H1 (cell line): ENCODE measurements around the gene STIM2. TPM values are rescaled to one million over a fixed set of nuclear protein-coding genes. Genes with fewer than 3 reads are reported as not detected.

Experiments
- CTCF ChIA-PET: fragments of 300-600 bp; sonication (Branson Sonifier 250); formaldehyde crosslinking; loops from one replicate; lab custom pipeline; 2021; ENCODE audit not compliant: partially characterized antibody; lab: Charles Lee
- POLR2A ChIA-PET: fragments of 300-600 bp; sonication (Branson Sonifier 250); formaldehyde crosslinking; loops from one replicate; lab custom pipeline; 2021; ENCODE audit warnings: inconsistent platforms; ENCODE audit not compliant: partially characterized antibody; lab: Charles Lee
- DNase-seq, 2 experiments: peaks; one replicate each; pipeline versions ENCODE4 v3.0.0 to v3.0.0-alpha.2; 2010 to 2022; ENCODE audit warnings: low spot score in 2 of 2, low read depth in 1 of 2, mixed read lengths in 1 of 2
- FAIRE-seq: peaks from 2 replicates; lab custom pipeline; 2011; peaks lifted over from hg19 to GRCh38; lab: Jason Lieb, UNC
- H2AFZ ChIP-seq: 2 replicates; pipeline ENCODE4 v1.8.1; 2012; ENCODE audit warnings: low read length, inconsistent platforms
- H2AK5ac ChIP-seq: 2 replicates; pipeline ENCODE4 v1.6.1; 2013; ENCODE audit warnings: low read depth, low read length
- H2BK120ac ChIP-seq: replicated peaks from 2 replicates; pipeline ENCODE3; 2013; ENCODE audit warnings: low read depth, low read length, inconsistent platforms
- H2BK12ac ChIP-seq: 2 replicates; pipeline ENCODE4 v1.6.1; 2013; ENCODE audit warnings: low read depth, low read length
- H2BK15ac ChIP-seq: 2 replicates; pipeline ENCODE4 v1.6.1; 2013; ENCODE audit warnings: low read length
- H2BK20ac ChIP-seq: 2 replicates; pipeline ENCODE4 v1.6.1; 2013; ENCODE audit warnings: low read length
- H2BK5ac ChIP-seq: 2 replicates; pipeline ENCODE4 v1.6.1; 2013; ENCODE audit warnings: low read depth, low read length
- H3K14ac ChIP-seq: 2 replicates; pipeline ENCODE4 v1.6.1; 2013; ENCODE audit warnings: inconsistent platforms; ENCODE audit not compliant: insufficient read length
- H3K18ac ChIP-seq: 2 replicates; pipeline ENCODE4 v1.6.1; 2013; ENCODE audit warnings: low read length; ENCODE audit errors: extremely low read depth
- H3K23ac ChIP-seq: 2 replicates; pipeline ENCODE4 v1.6.1; 2013; ENCODE audit warnings: inconsistent platforms; ENCODE audit not compliant: insufficient read length
- H3K23me2 ChIP-seq: 2 replicates; pipeline ENCODE4 v1.6.1; 2013; ENCODE audit warnings: low read depth, low read length
- H3K27ac ChIP-seq: 2 replicates; pipeline ENCODE4 v1.6.1; 2011; ENCODE audit warnings: low read depth, low read length, inconsistent platforms
- H3K27me3 ChIP-seq, 4 experiments: replicated peaks in 1 of 4; 1 replicate in 1 of 4; 2 replicates in 3 of 4; pipeline versions ENCODE4 v1.6.1 to v1.8.1; 2011 to 2013; ENCODE audit warnings: low read length in 3 of 4, mild to moderate bottlenecking in 3 of 4, inconsistent platforms in 2 of 4, mixed read lengths in 2 of 4, moderate library complexity in 1 of 4; ENCODE audit not compliant: control insufficient read depth in 3 of 4, insufficient read depth in 3 of 4; ENCODE audit errors: extremely low read depth in 1 of 4
- H3K36me3 ChIP-seq, 4 experiments: 2 replicates each; pipeline versions ENCODE4 v1.6.1 to v1.8.1; 2011 to 2013; ENCODE audit warnings: mild to moderate bottlenecking in 4 of 4, low read length in 3 of 4, moderate library complexity in 2 of 4, control low read depth in 1 of 4, inconsistent platforms in 1 of 4; ENCODE audit not compliant: insufficient read depth in 4 of 4, control insufficient read depth in 2 of 4
- H3K4ac ChIP-seq: replicated peaks from 2 replicates; pipeline ENCODE3; 2013; ENCODE audit warnings: low read length, low read depth, mixed read lengths, inconsistent platforms; ENCODE audit not compliant: insufficient read length
- H3K4me1 ChIP-seq, 4 experiments: replicated peaks in 1 of 4; 1 replicate in 1 of 4; 2 replicates in 3 of 4; pipeline versions ENCODE4 v1.6.1 to v1.8.1; 2011 to 2013; ENCODE audit warnings: low read length in 3 of 4, inconsistent platforms in 2 of 4, mixed read lengths in 1 of 4; ENCODE audit not compliant: insufficient read depth in 4 of 4, control insufficient read depth in 3 of 4
- H3K4me2 ChIP-seq, 2 experiments: 2 replicates each; pipeline versions ENCODE4 v1.6.1 to v1.8.1; 2011 to 2013; ENCODE audit warnings: low read depth in 2 of 2, low read length in 2 of 2, control low read depth in 1 of 2, inconsistent platforms in 1 of 2, mild to moderate bottlenecking in 1 of 2; ENCODE audit not compliant: insufficient read depth in 1 of 2
- H3K4me3 ChIP-seq, 4 experiments: fragments of 200-600, 300-600 bp in 1 of 4; sonication (generic), shearing (Covaris generic), sonication (Bioruptor Twin) in 1 of 4; 2 replicates each; pipeline versions ENCODE4 v1.5.1 to v1.8.1; 2011 to 2016; ENCODE audit warnings: low read length in 4 of 4, low read depth in 3 of 4, control low read depth in 2 of 4, inconsistent platforms in 2 of 4, mild to moderate bottlenecking in 2 of 4, mixed read lengths in 1 of 4, moderate library complexity in 1 of 4; ENCODE audit not compliant: insufficient read depth in 2 of 4; ENCODE audit errors: extremely low read depth in 1 of 4
- H3K56ac ChIP-seq: replicated peaks from 2 replicates; pipeline ENCODE3; 2013; ENCODE audit warnings: low read depth, mild to moderate bottlenecking, mixed read lengths, low read length, inconsistent platforms; ENCODE audit not compliant: insufficient read length
- H3K79me1 ChIP-seq: 2 replicates; pipeline ENCODE4 v1.6.1; 2013; ENCODE audit warnings: low read depth, low read length, control low read depth
- H3K79me2 ChIP-seq, 2 experiments: 2 replicates each; pipeline versions ENCODE4 v1.6.1 to v1.8.1; 2012 to 2013; ENCODE audit warnings: low read length in 2 of 2, mild to moderate bottlenecking in 2 of 2, inconsistent platforms in 1 of 2; ENCODE audit not compliant: insufficient read depth in 2 of 2, control insufficient read depth in 1 of 2
- H3K9ac ChIP-seq, 4 experiments: replicated peaks in 1 of 4; 1 replicate in 1 of 4; 2 replicates in 3 of 4; pipeline versions ENCODE4 v1.6.1 to v1.8.1; 2011 to 2013; ENCODE audit warnings: low read depth in 3 of 4, low read length in 3 of 4, control low read depth in 2 of 4, mild to moderate bottlenecking in 2 of 4, moderate library complexity in 2 of 4, inconsistent platforms in 1 of 4; ENCODE audit errors: extremely low read depth in 1 of 4
- H3K9me3 ChIP-seq, 2 experiments: 2 replicates each; pipeline versions ENCODE4 v1.6.1 to v1.8.1; 2012 to 2013; ENCODE audit warnings: mild to moderate bottlenecking in 2 of 2, moderate library complexity in 2 of 2, control low read depth in 1 of 2, inconsistent platforms in 1 of 2, low read depth in 1 of 2, low read length in 1 of 2, mixed read lengths in 1 of 2; ENCODE audit not compliant: insufficient read depth in 2 of 2
- H4K20me1 ChIP-seq, 2 experiments: replicated peaks in 1 of 2; 2 replicates each; pipeline versions ENCODE3 to v1.8.1; 2011 to 2013; ENCODE audit warnings: inconsistent platforms in 2 of 2, low read length in 2 of 2, mild to moderate bottlenecking in 1 of 2; ENCODE audit not compliant: insufficient read depth in 2 of 2, control insufficient read depth in 1 of 2
- H4K5ac ChIP-seq: 2 replicates; pipeline ENCODE4 v1.6.1; 2013; ENCODE audit warnings: low read length, low read depth, mixed read lengths, inconsistent platforms; ENCODE audit not compliant: insufficient read length
- H4K8ac ChIP-seq: 2 replicates; pipeline ENCODE4 v1.8.0; 2013; ENCODE audit warnings: mild to moderate bottlenecking, moderate library complexity, low read length, inconsistent platforms; ENCODE audit not compliant: insufficient read depth; ENCODE audit errors: extremely low read depth
- H4K91ac ChIP-seq: replicated peaks from 2 replicates; pipeline ENCODE3; 2013; ENCODE audit warnings: low read length, mixed read lengths, inconsistent platforms; ENCODE audit not compliant: insufficient read length
- BRCA1 ChIP-seq: IDR thresholded peaks from 2 replicates; pipeline ENCODE4 v1.6.1; 2012; ENCODE audit warnings: low read depth, low read length, improper control_type of control experiment
- EZH2 ChIP-seq: fragments of 200-600 bp; sonication (generic); IDR thresholded peaks from 2 replicates; pipeline ENCODE4 v1.7.1; 2012; ENCODE audit warnings: low read depth, mild to moderate bottlenecking, moderate library complexity, low read length, inconsistent platforms; ENCODE audit not compliant: severe bottlenecking
- POLR2A ChIP-seq, 2 experiments: IDR thresholded peaks; 1 replicate in 1 of 2; 2 replicates in 1 of 2; pipeline ENCODE4 v1.6.1; 2011; ENCODE audit warnings: low read depth in 2 of 2, low read length in 2 of 2, mild to moderate bottlenecking in 2 of 2; ENCODE audit errors: control extremely low read depth in 1 of 2
- TAF7 ChIP-seq: optimal IDR thresholded peaks from 2 replicates; pipeline ENCODE3; 2011; ENCODE audit warnings: low read depth, mild to moderate bottlenecking, inconsistent platforms, low read length, moderate library complexity, borderline replicate concordance
- WGBS, 2 experiments: shearing (Covaris generic) in 1 of 2; methylation state at CpG; one replicate each; pipeline versions ENCODE4 v1.1.6 to v1.1.7; 2013 to 2015; ENCODE audit warnings: low lambda C conversion rate in 2 of 2, mixed read lengths in 2 of 2, inconsistent platforms in 1 of 2, low coverage in 1 of 2, missing lambda C conversion rate in 1 of 2; ENCODE audit not compliant: insufficient replicate concordance in 2 of 2, insufficient coverage in 1 of 2, insufficient read length in 1 of 2; ENCODE audit errors: extremely low coverage in 1 of 2, missing lambda C conversion rate in 1 of 2; 5-methylcytosine and 5-hydroxymethylcytosine counted together
- polyA plus RNA-seq, 7 experiments: library from polyadenylated mRNA; depleted of rRNA in 3 of 7; stranded (reverse) in 5 of 7; unstranded in 2 of 7; fragments of >200 nt in 5 of 7; fragments of 200-250 nt in 2 of 7; gene quantifications; 1 replicate in 5 of 7; 2 replicates in 1 of 7; 4 replicates in 1 of 7; pipeline versions ENCODE4 v1.2.1 to v1.2.3, GENCODE V29; 2011 to 2013; ENCODE audit warnings: missing spikeins in 2 of 7, mixed read lengths in 2 of 7
- total RNA-seq: library from RNA; stranded (reverse); fragmentation: NEBNext Ultra II Directional; extraction: Animal tissue kit (Norgen Biotek cat#: 25700); gene quantifications from 2 replicates; pipeline ENCODE4 v1.2.1, GENCODE V29; 2021

The STIM2 gene
- total and polyA plus RNA-seq, 2 of the 8 experiments (the other 6 are each of a cell fraction or from before 2014, with no cell fraction given) = 22.9 to 23.0 TPM

GRCh38 chr4:26821677-26822503 is 38.8 kb upstream of the STIM2 start:
- Histone ChIP-seq H3K9ac (no peak overlapping the region), H2BK5ac (no peak overlapping the region), H2BK120ac (no peak overlapping the region), H3K36me3 (no peaks in the 10 kb centered on the region), H4K91ac (no peak overlapping the region), H2BK20ac (no peak overlapping the region), H4K8ac (no peak overlapping the region), H3K4me2 (no peak overlapping the region), H3K4me1 (peaks cover 0 to 5% (median 3%) of the 10 kb centered on the region in 4 experiments; a peak in 5 of 7 replicates), H3K79me1 (no peaks in the 10 kb centered on the region), H2BK12ac (no peak overlapping the region), H2AK5ac (no peak overlapping the region), H2BK15ac (no peak overlapping the region), H3K27ac (no peak overlapping the region), H3K4me3 (no peak overlapping the region), H3K18ac (no peak overlapping the region), H2AFZ (no peak overlapping the region), H3K14ac (no peak overlapping the region), H3K27me3 (no peaks in the 10 kb centered on the region), H4K20me1 (no peaks in the 10 kb centered on the region), H3K9me3 (peaks cover 3 to 5% of the 10 kb centered on the region in 2 experiments; a peak in 2 of 4 replicates), H3K56ac (no peak overlapping the region), H4K5ac (no peak overlapping the region), H3K23ac (no peak overlapping the region), H3K23me2 (no peaks in the 10 kb centered on the region)
- no peak for DNase-seq
- CTCF ChIA-PET = no interaction called here
- POLR2A ChIA-PET = no interaction called here
- FAIRE-seq = no peak
- TF ChIP-seq TAF7 (no peak), BRCA1 (no peak), POLR2A (IDR thresholded peaks at IDR 0.05; ENCODE audit: control extremely low read depth in 1 of 2, low read depth in 2 of 2, low read length in 2 of 2) (no peak), EZH2 (no peak)
- TF ChIP-seq, all 59 proteins: peak for 0
- Histone ChIP-seq H3K4ac (no peak overlapping the region), H3K79me2 (no peaks in the 10 kb centered on the region)
- WGBS, 2 experiments = 88% methylated on average over 11 of the region's 11 CpGs; no CpG with 5 or more reads in 1 of the 2 experiments
